Glutamatergic neuron (in vitro differentiated cells): ENCODE data around the gene PPP6C. TPM values are rescaled to one million over a fixed set of nuclear protein-coding genes. Genes with fewer than 3 reads are reported as not detected.

Experiments
- DNase-seq: peaks from one replicate; pipeline ENCODE4 v3.0.0; 2022
- H3K27ac Mint-ChIP-seq: one replicate; pipeline ENCODE4 v1.8.0; 2020; ENCODE audit warnings: mild to moderate bottlenecking, mixed read lengths, inconsistent platforms; ENCODE audit not compliant: unreplicated experiment
- H3K27me3 Mint-ChIP-seq: one replicate; pipeline ENCODE4 v1.8.0; 2020; ENCODE audit warnings: mild to moderate bottlenecking, moderate library complexity, mixed read lengths, inconsistent platforms; ENCODE audit not compliant: unreplicated experiment
- H3K36me3 Mint-ChIP-seq: one replicate; pipeline ENCODE4 v1.8.0; 2020; ENCODE audit warnings: mild to moderate bottlenecking, mixed read lengths, inconsistent platforms; ENCODE audit not compliant: unreplicated experiment
- H3K4me1 Mint-ChIP-seq: one replicate; pipeline ENCODE4 v1.8.0; 2020; ENCODE audit warnings: mild to moderate bottlenecking, low read depth, mixed read lengths, inconsistent platforms; ENCODE audit not compliant: unreplicated experiment
- H3K4me3 Mint-ChIP-seq: one replicate; pipeline ENCODE4 v1.8.0; 2020; ENCODE audit warnings: mild to moderate bottlenecking, mixed read lengths, inconsistent platforms; ENCODE audit not compliant: unreplicated experiment
- H3K9me3 Mint-ChIP-seq: one replicate; pipeline ENCODE4 v1.8.0; 2020; ENCODE audit warnings: mild to moderate bottlenecking, moderate library complexity, mixed read lengths, inconsistent platforms; ENCODE audit not compliant: unreplicated experiment
- CTCF ChIP-seq: fragments of 200-600 bp; sonication (generic); IDR thresholded peaks from one replicate; pipeline ENCODE4 v1.5.0; 2021; ENCODE audit not compliant: partially characterized antibody, unreplicated experiment
- total RNA-seq: library from RNA; stranded (reverse); fragmentation: NEBNext Ultra II Directional; extraction: Animal tissue kit (Norgen Biotek cat#: 25700); gene quantifications from one replicate; pipeline ENCODE4 v1.2.1, GENCODE V29; 2021; ENCODE audit not compliant: unreplicated experiment

Gene PPP6C
- total RNA-seq, 1 donor from 2014 or later = 49.1 TPM

GRCh38 chr9:125161284-125161918 is 28.2 kb downstream of the PPP6C start:
- Mint-ChIP-seq H3K4me1 (no peaks in the 10 kb centered on the region), H3K9me3 (no peaks in the 10 kb centered on the region), H3K27ac (no peak overlapping the region), H3K27me3 (no peaks in the 10 kb centered on the region), H3K36me3 (no peaks in the 10 kb centered on the region), H3K4me3 (no peak overlapping the region)
- no peak for TF ChIP-seq CTCF
- no peak for DNase-seq

- DNase-seq = no peak
- Mint-ChIP-seq H3K4me3 (no peak overlapping the region), H3K27ac (no peak overlapping the region), H3K36me3 (no peaks in the 10 kb centered on the region), H3K9me3 (no peaks in the 10 kb centered on the region), H3K4me1 (no peaks in the 10 kb centered on the region), H3K27me3 (no peaks in the 10 kb centered on the region)
- TF ChIP-seq CTCF = no peak
Observed at GRCh38 chr9:125160750-125161149, 28.9 kb downstream of the PPP6C start.

GRCh38 chr9:125156551-125156950 is 33.1 kb downstream of the PPP6C start:
- Mint-ChIP-seq H3K27me3 (no peaks in the 10 kb centered on the region), H3K9me3 (no peaks in the 10 kb centered on the region), H3K36me3 (no peaks in the 10 kb centered on the region), H3K4me3 (no peak overlapping the region), H3K27ac (no peak overlapping the region), H3K4me1 (no peaks in the 10 kb centered on the region)
- TF ChIP-seq CTCF = no peak
- DNase-seq = no peak

- H3K36me3 Mint-ChIP-seq = peaks cover 6% of the 10 kb centered on the region
- no peaks in the 10 kb centered on the region for H3K4me1 Mint-ChIP-seq
- H3K27ac Mint-ChIP-seq = no peak overlapping the region
- no peak overlapping the region for H3K4me3 Mint-ChIP-seq
- no peak for DNase-seq
- H3K9me3 Mint-ChIP-seq = no peaks in the 10 kb centered on the region
- H3K27me3 Mint-ChIP-seq = no peaks in the 10 kb centered on the region
- TF ChIP-seq CTCF = no peak
Observed at GRCh38 chr9:125153712-125154367, 35.8 kb downstream of the PPP6C start.

- Mint-ChIP-seq H3K27me3 (no peaks in the 10 kb centered on the region), H3K4me3 (no peak overlapping the region), H3K27ac (no peak overlapping the region), H3K36me3 (peaks cover 6% of the 10 kb centered on the region), H3K4me1 (no peaks in the 10 kb centered on the region), H3K9me3 (no peaks in the 10 kb centered on the region)
- TF ChIP-seq CTCF = no peak
- DNase-seq = no peak
Observed at GRCh38 chr9:125151730-125152129, 37.9 kb downstream of the PPP6C start.
